Measurements from ENCODE around the gene CSDE1.

CSDE1 gene

GRCh38 chr1:114707604-114708003 lies 50.2 kb downstream of the CSDE1 start:
- no peak overlapping the region for H3K4me3 Mint-ChIP-seq
- no peaks in the 10 kb centered on the region for H3K4me1 Mint-ChIP-seq (ENCODE audit: low read depth)
- intact Hi-C loops (cut with micrococcal nuclease) = no loop called here
- no peaks in the 10 kb centered on the region for H3K27me3 Mint-ChIP-seq
- H3K27ac Mint-ChIP-seq = no peak overlapping the region
- H3K9me3 Mint-ChIP-seq = no peaks in the 10 kb centered on the region
- peaks cover 65% of the 10 kb centered on the region for H3K36me3 Mint-ChIP-seq (ENCODE audit: low read depth)

GRCh38 chr1:114703242-114703641 lies 54.5 kb downstream of the CSDE1 start:
- no peaks in the 10 kb centered on the region for H3K9me3 Mint-ChIP-seq
- no peak overlapping the region for H3K27ac Mint-ChIP-seq
- intact Hi-C loops (cut with micrococcal nuclease) = no loop called here
- H3K36me3 Mint-ChIP-seq (ENCODE audit: low read depth) = peaks cover 22% of the 10 kb centered on the region
- H3K4me3 Mint-ChIP-seq = no peak overlapping the region
- H3K4me1 Mint-ChIP-seq (ENCODE audit: low read depth) = no peaks in the 10 kb centered on the region
- H3K27me3 Mint-ChIP-seq = peaks cover 4% of the 10 kb centered on the region

- no peak overlapping the region for H3K4me3 Mint-ChIP-seq
- no peaks in the 10 kb centered on the region for H3K9me3 Mint-ChIP-seq
- H3K36me3 Mint-ChIP-seq (ENCODE audit: low read depth) = peaks cover 17% of the 10 kb centered on the region
- H3K4me1 Mint-ChIP-seq (ENCODE audit: low read depth) = no peaks in the 10 kb centered on the region
- H3K27me3 Mint-ChIP-seq = peaks cover 4% of the 10 kb centered on the region
- no peak overlapping the region for H3K27ac Mint-ChIP-seq
- intact Hi-C loops (cut with micrococcal nuclease) = no loop called here
These were observed 55.0 kb downstream of the CSDE1 start for GRCh38 chr1:114702737-114703136.

GRCh38 chr1:114701931-114702330 lies 55.9 kb downstream of the CSDE1 start:
- no peak overlapping the region for H3K4me3 Mint-ChIP-seq

GRCh38 chr1:114700036-114700600 lies 57.7 kb downstream of the CSDE1 start:
- peaks cover 8% of the 10 kb centered on the region for H3K27me3 Mint-ChIP-seq

More at GRCh38 chr1:114701931-114702330, 55.9 kb downstream of the CSDE1 start:
- H3K9me3 Mint-ChIP-seq = no peaks in the 10 kb centered on the region
- intact Hi-C loops (cut with micrococcal nuclease) = no loop called here
- peaks cover 6% of the 10 kb centered on the region for H3K27me3 Mint-ChIP-seq
- H3K36me3 Mint-ChIP-seq (ENCODE audit: low read depth) = peaks cover 9% of the 10 kb centered on the region
- no peaks in the 10 kb centered on the region for H3K4me1 Mint-ChIP-seq (ENCODE audit: low read depth)
- H3K27ac Mint-ChIP-seq = no peak overlapping the region

GRCh38 chr1:114696810-114697209 lies 61.0 kb downstream of the CSDE1 start:
- intact Hi-C loops (cut with micrococcal nuclease) = no loop called here
- H3K4me1 Mint-ChIP-seq (ENCODE audit: low read depth) = no peaks in the 10 kb centered on the region
- peaks cover 11% of the 10 kb centered on the region for H3K27me3 Mint-ChIP-seq
- no peak overlapping the region for H3K4me3 Mint-ChIP-seq
- H3K9me3 Mint-ChIP-seq = no peaks in the 10 kb centered on the region
- H3K36me3 Mint-ChIP-seq (ENCODE audit: low read depth) = no peaks in the 10 kb centered on the region
- H3K27ac Mint-ChIP-seq = no peak overlapping the region

More at GRCh38 chr1:114700036-114700600, 57.7 kb downstream of the CSDE1 start:
- no peaks in the 10 kb centered on the region for H3K36me3 Mint-ChIP-seq (ENCODE audit: low read depth)
- H3K4me1 Mint-ChIP-seq (ENCODE audit: low read depth) = no peaks in the 10 kb centered on the region
- intact Hi-C loops (cut with micrococcal nuclease) = no loop called here
- H3K4me3 Mint-ChIP-seq = no peak overlapping the region
- H3K27ac Mint-ChIP-seq = no peak overlapping the region
- no peaks in the 10 kb centered on the region for H3K9me3 Mint-ChIP-seq

GRCh38 chr1:114695430-114696058 lies 62.2 kb downstream of the CSDE1 start, which contains the start of gene AMPD1:
TSS of gene AMPD1 (minus strand) at chr1:114695546. CDS start at chr1:114695471, 75 bp downstream.
- H3K27ac Mint-ChIP-seq = no peak within 1 kb of the TSS
- H3K36me3 Mint-ChIP-seq (ENCODE audit: low read depth) = no peaks in the 10 kb centered on the region
- peaks cover 8% of the 10 kb centered on the region for H3K27me3 Mint-ChIP-seq
- intact Hi-C loops (cut with micrococcal nuclease) = no loop called here
- no peaks in the 10 kb centered on the region for H3K4me1 Mint-ChIP-seq (ENCODE audit: low read depth)
- H3K9me3 Mint-ChIP-seq = no peaks in the 10 kb centered on the region
- no peak within 1 kb of the TSS for H3K4me3 Mint-ChIP-seq

GRCh38 chr1:114694540-114695310 lies 63.1 kb downstream of the CSDE1 start:
- intact Hi-C loops (cut with micrococcal nuclease) = no loop called here

GRCh38 chr1:114692947-114693346 lies 64.8 kb downstream of the CSDE1 start:
- Mint-ChIP-seq H3K9me3 (no peaks in the 10 kb centered on the region), H3K27me3 (peaks cover 6% of the 10 kb centered on the region), H3K36me3 (ENCODE audit: low read depth) (no peaks in the 10 kb centered on the region), H3K27ac (no peak overlapping the region), H3K4me3 (no peak overlapping the region), H3K4me1 (ENCODE audit: low read depth) (no peaks in the 10 kb centered on the region)
- intact Hi-C loops (cut with micrococcal nuclease) = no loop called here

More at GRCh38 chr1:114694540-114695310, 63.1 kb downstream of the CSDE1 start:
- Mint-ChIP-seq H3K36me3 (ENCODE audit: low read depth) (no peaks in the 10 kb centered on the region), H3K9me3 (no peaks in the 10 kb centered on the region), H3K4me3 (no peak overlapping the region), H3K4me1 (ENCODE audit: low read depth) (no peaks in the 10 kb centered on the region), H3K27ac (no peak overlapping the region), H3K27me3 (peaks cover 7% of the 10 kb centered on the region)

GRCh38 chr1:114691061-114691460 lies 66.7 kb downstream of the CSDE1 start:
- Mint-ChIP-seq H3K9me3 (no peaks in the 10 kb centered on the region), H3K36me3 (ENCODE audit: low read depth) (no peaks in the 10 kb centered on the region), H3K27ac (no peak overlapping the region), H3K4me3 (no peak overlapping the region), H3K4me1 (ENCODE audit: low read depth) (no peaks in the 10 kb centered on the region), H3K27me3 (peaks cover 7% of the 10 kb centered on the region)
- intact Hi-C loops (cut with micrococcal nuclease) = no loop called here

- intact Hi-C loops (cut with micrococcal nuclease) = no loop called here
- no peaks in the 10 kb centered on the region for H3K4me1 Mint-ChIP-seq (ENCODE audit: low read depth)
- H3K36me3 Mint-ChIP-seq (ENCODE audit: low read depth) = no peaks in the 10 kb centered on the region
- H3K27ac Mint-ChIP-seq = no peak overlapping the region
- H3K4me3 Mint-ChIP-seq = no peak overlapping the region
- H3K9me3 Mint-ChIP-seq = no peaks in the 10 kb centered on the region
- H3K27me3 Mint-ChIP-seq = peaks cover 7% of the 10 kb centered on the region
These were observed 67.6 kb downstream of the CSDE1 start for GRCh38 chr1:114690148-114690547.

- H3K27me3 Mint-ChIP-seq = peaks cover 6% of the 10 kb centered on the region
- intact Hi-C loops (cut with micrococcal nuclease) = no loop called here
- no peak overlapping the region for H3K27ac Mint-ChIP-seq
- no peak overlapping the region for H3K4me3 Mint-ChIP-seq
- no peaks in the 10 kb centered on the region for H3K36me3 Mint-ChIP-seq (ENCODE audit: low read depth)
- no peaks in the 10 kb centered on the region for H3K9me3 Mint-ChIP-seq
- H3K4me1 Mint-ChIP-seq (ENCODE audit: low read depth) = no peaks in the 10 kb centered on the region
These were observed 69.3 kb downstream of the CSDE1 start for GRCh38 chr1:114688526-114688925.

GRCh38 chr1:114685851-114686250 lies 71.9 kb downstream of the CSDE1 start:
- no peaks in the 10 kb centered on the region for H3K36me3 Mint-ChIP-seq (ENCODE audit: low read depth)
- no peak overlapping the region for H3K27ac Mint-ChIP-seq
- intact Hi-C loops (cut with micrococcal nuclease) = no loop called here
- no peaks in the 10 kb centered on the region for H3K9me3 Mint-ChIP-seq
- no peak overlapping the region for H3K4me3 Mint-ChIP-seq
- H3K27me3 Mint-ChIP-seq = peaks cover 11% of the 10 kb centered on the region
- H3K4me1 Mint-ChIP-seq (ENCODE audit: low read depth) = no peaks in the 10 kb centered on the region

- H3K27ac Mint-ChIP-seq = no peak overlapping the region
- no peaks in the 10 kb centered on the region for H3K4me1 Mint-ChIP-seq (ENCODE audit: low read depth)
- H3K27me3 Mint-ChIP-seq = peaks cover 13% of the 10 kb centered on the region
- no peaks in the 10 kb centered on the region for H3K36me3 Mint-ChIP-seq (ENCODE audit: low read depth)
- intact Hi-C loops (cut with micrococcal nuclease) = no loop called here
- H3K9me3 Mint-ChIP-seq = no peaks in the 10 kb centered on the region
- H3K4me3 Mint-ChIP-seq = no peak overlapping the region
These were observed 80.1 kb downstream of the CSDE1 start for GRCh38 chr1:114677691-114678090.

All from dendritic cell treated with granulocyte-macrophage colony-stimulating factor and Interleukin-4, amounts not matched to agents 40 ng/mL and 50 ng/mL, for 4 days (primary cell).